Mucosa of descending colon (tissue), 3 donors: ENCODE measurements around the gene WDR5. TPM values are rescaled to one million over a fixed set of nuclear protein-coding genes. Genes with fewer than 3 reads are reported as not detected.

Experiments used
- ATAC-seq: fragments of 200-7000 bp; cut with Tn5 transposase; one replicate; pipeline ENCODE4 v1.9.1; 2020; ENCODE audit warnings: mild to moderate bottlenecking, moderate library complexity
- DNase-seq, 3 donors: peaks; one replicate each; pipeline ENCODE4 v3.0.0-alpha.2; 2020
- H3K36me3 ChIP-seq: fragments of 200-600 bp; one replicate; pipeline ENCODE4 v1.8.0; 2021; ENCODE audit warnings: low read depth, mild to moderate bottlenecking
- H3K4me1 ChIP-seq: fragments of 200-600 bp; one replicate; pipeline ENCODE4 v1.8.0; 2021; ENCODE audit warnings: low read depth, mild to moderate bottlenecking
- H3K4me3 ChIP-seq: fragments of 200-600 bp; one replicate; pipeline ENCODE4 v1.8.0; 2021; ENCODE audit warnings: mild to moderate bottlenecking
- H3K9me3 ChIP-seq: fragments of 200-600 bp; one replicate; pipeline ENCODE4 v1.8.0; 2021; ENCODE audit warnings: mild to moderate bottlenecking
- CTCF ChIP-seq: fragments of 200-600 bp; IDR thresholded peaks from one replicate; pipeline ENCODE4 v1.8.0; 2022; ENCODE audit warnings: antibody characterized with exemption, mild to moderate bottlenecking
- intact Hi-C, 2 donors: fragments of 100-400 bp; cut with DNase I in 1 of 2; cut with micrococcal nuclease in 1 of 2; formaldehyde crosslinking; loops; one replicate each; pipeline versions ENCODE4 v1.11.0 to v1.11.1; 2022; cut with DNase I, micrococcal nuclease
- total RNA-seq, 3 donors: library from RNA; stranded (reverse); fragmentation: NEBNext Ultra II Directional in 2 of 3; extraction: Animal tissue kit (Norgen Biotek cat#: 25700) in 2 of 3; gene quantifications; one replicate each; pipeline versions ENCODE4 v1.2.1 to v1.2.4, GENCODE V29; 2021 to 2023
- donor health status: DM: no; HTN: no; CAD: no; lungs with moderate emphysema.
- donor health status: DM: no; HTN: no; CAD: no.
- donor health status: DM: no; HTN: yes; CAD: no.

Gene WDR5
- total RNA-seq, 3 donors from 2014 or later, result 19.9 to 27.1 (median 24.6) TPM

- Histone ChIP-seq H3K36me3 (no peaks in the 10 kb centered on the region), H3K4me1 (no peaks in the 10 kb centered on the region), H3K9me3 (no peaks in the 10 kb centered on the region), H3K4me3 (no peak overlapping the region)
- ATAC-seq (no peak), DNase-seq (peak in 1 of 3 donors; percentile 20)
- intact Hi-C loops, result no loop called here
- no peak for TF ChIP-seq CTCF
These were observed 51.2 kb downstream of the WDR5 start for GRCh38 chr9:134187110-134187531.

GRCh38 chr9:134187891-134188385 is 52.1 kb downstream of the WDR5 start:
- TF ChIP-seq CTCF, result no peak
- no peaks in the 10 kb centered on the region for H3K36me3 ChIP-seq
- intact Hi-C loops, result no loop called here
- ATAC-seq (no peak), DNase-seq (peak in 2 of 3 donors; percentile 20 to 29)
- H3K4me3 ChIP-seq, result no peak overlapping the region
- no peaks in the 10 kb centered on the region for H3K4me1 ChIP-seq
- no peaks in the 10 kb centered on the region for H3K9me3 ChIP-seq

- Histone ChIP-seq H3K4me3 (no peak overlapping the region), H3K4me1 (no peaks in the 10 kb centered on the region), H3K9me3 (no peaks in the 10 kb centered on the region), H3K36me3 (no peaks in the 10 kb centered on the region)
- no peak for TF ChIP-seq CTCF
- intact Hi-C loops, result no loop called here
- ATAC-seq (no peak), DNase-seq (peak in 1 of 3 donors; percentile 38)
These were observed 52.7 kb downstream of the WDR5 start for GRCh38 chr9:134188386-134189144.

- Histone ChIP-seq H3K9me3 (no peaks in the 10 kb centered on the region), H3K4me1 (no peaks in the 10 kb centered on the region), H3K4me3 (no peak overlapping the region), H3K36me3 (no peaks in the 10 kb centered on the region)
- no peak for DNase-seq
- intact Hi-C loops, result no loop called here
- no peak for ATAC-seq
- no peak for TF ChIP-seq CTCF
These were observed 53.2 kb downstream of the WDR5 start for GRCh38 chr9:134189145-134189469.

- no peak for TF ChIP-seq CTCF
- Histone ChIP-seq H3K4me3 (no peak overlapping the region), H3K9me3 (no peaks in the 10 kb centered on the region), H3K4me1 (no peaks in the 10 kb centered on the region), H3K36me3 (no peaks in the 10 kb centered on the region)
- ATAC-seq (no peak), DNase-seq (peak in 1 of 3 donors; percentile 17)
- intact Hi-C loops, result no loop called here
These were observed 53.8 kb downstream of the WDR5 start for GRCh38 chr9:134189470-134190231.
